ENCODE measurements around the gene LINC00237.

Gene LINC00237

DNA sequence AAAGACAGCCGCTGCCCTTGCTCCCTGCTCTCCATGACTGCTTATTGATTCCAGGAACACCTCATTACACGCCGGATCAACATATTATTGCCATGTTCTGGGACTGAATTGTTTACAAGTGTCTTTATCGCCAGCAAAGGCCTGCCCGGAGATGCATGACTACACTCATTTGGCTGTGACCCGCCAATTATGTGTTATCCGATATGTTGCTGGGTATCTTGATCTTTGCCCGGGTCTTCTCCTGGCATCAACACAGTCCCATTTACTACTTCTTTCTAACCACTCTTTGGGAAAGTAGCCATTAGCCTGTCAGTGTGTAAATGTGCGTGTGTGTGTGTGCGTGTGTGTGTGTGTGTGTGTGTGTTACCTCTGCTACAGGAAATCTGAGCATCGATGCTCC, 15.4 kb downstream of the LINC00237 start:
- H3K4me3 ChIP-seq (ENCODE audit: low read depth, low read length), result no peak overlapping the region
- no peak overlapping the region for H3K27ac ChIP-seq
- no peaks in the 10 kb centered on the region for H3K9me3 ChIP-seq (ENCODE audit: severe bottlenecking)
- TF ChIP-seq, protein P1, sequence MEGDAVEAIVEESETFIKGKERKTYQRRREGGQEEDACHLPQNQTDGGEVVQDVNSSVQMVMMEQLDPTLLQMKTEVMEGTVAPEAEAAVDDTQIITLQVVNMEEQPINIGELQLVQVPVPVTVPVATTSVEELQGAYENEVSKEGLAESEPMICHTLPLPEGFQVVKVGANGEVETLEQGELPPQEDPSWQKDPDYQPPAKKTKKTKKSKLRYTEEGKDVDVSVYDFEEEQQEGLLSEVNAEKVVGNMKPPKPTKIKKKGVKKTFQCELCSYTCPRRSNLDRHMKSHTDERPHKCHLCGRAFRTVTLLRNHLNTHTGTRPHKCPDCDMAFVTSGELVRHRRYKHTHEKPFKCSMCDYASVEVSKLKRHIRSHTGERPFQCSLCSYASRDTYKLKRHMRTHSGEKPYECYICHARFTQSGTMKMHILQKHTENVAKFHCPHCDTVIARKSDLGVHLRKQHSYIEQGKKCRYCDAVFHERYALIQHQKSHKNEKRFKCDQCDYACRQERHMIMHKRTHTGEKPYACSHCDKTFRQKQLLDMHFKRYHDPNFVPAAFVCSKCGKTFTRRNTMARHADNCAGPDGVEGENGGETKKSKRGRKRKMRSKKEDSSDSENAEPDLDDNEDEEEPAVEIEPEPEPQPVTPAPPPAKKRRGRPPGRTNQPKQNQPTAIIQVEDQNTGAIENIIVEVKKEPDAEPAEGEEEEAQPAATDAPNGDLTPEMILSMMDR (IDR thresholded peaks at IDR 0.05; ENCODE audit: low read depth, low read length), result no peak
- H3K36me3 ChIP-seq, result no peaks in the 10 kb centered on the region
- peaks cover 74% of the 10 kb centered on the region for H3K27me3 ChIP-seq (ENCODE audit: insufficient read depth, low read depth, severe bottlenecking)
- no peak for DNase-seq

DNA sequence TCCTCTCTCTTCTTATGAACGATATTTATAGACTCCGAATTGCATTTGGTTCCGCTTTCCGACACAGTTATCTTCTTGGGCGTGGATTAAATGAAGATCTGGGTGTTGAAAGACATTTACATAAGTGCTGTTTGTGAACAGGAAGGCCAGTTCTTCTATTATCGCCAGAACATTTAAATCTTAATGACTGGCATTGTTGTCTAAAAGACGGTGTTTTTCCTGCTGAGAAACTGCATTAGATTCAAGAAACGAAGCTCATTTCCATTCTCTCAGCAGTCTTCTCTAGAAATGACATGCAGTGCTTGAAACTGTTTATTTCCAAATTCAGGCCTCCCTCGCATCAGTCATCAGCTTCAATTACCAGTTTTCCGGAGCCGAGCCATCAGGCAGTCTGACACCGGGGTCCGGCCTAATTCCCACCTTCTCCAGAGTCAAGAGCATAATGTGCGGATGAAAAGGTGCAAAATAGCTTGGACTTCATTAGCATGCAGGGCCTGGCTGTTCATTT, 16.0 kb downstream of the LINC00237 start:
- TF ChIP-seq, protein P1 (IDR thresholded peaks at IDR 0.05; ENCODE audit: low read depth, low read length), result no peak
- no peak for DNase-seq
- no peak overlapping the region for H3K4me3 ChIP-seq (ENCODE audit: low read depth, low read length)
- H3K27ac ChIP-seq, result no peak overlapping the region
- no peaks in the 10 kb centered on the region for H3K9me3 ChIP-seq (ENCODE audit: severe bottlenecking)
- peaks cover 68% of the 10 kb centered on the region for H3K27me3 ChIP-seq (ENCODE audit: insufficient read depth, low read depth, severe bottlenecking)
- H3K36me3 ChIP-seq, result no peaks in the 10 kb centered on the region

DNA sequence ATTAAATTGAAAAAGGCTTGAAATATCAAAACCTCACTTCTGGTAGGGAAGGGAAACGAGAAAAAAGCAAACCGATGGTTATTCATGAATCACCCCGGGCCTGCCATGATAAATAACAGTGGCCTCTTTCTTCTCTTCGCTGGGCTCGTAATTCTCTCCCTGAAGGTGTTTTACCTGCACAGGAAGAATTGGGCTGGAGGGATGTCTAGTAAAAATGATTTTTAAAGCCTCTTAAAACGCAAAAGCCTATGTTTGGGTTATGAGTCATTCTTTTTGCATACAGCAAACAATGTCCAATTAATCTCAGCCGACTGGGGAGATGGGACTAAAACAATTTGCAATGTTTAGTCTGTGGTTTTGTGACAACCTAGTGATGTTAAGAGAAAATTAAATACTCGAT, 16.8 kb downstream of the LINC00237 start:
- Histone ChIP-seq H3K27me3 (ENCODE audit: insufficient read depth, low read depth, severe bottlenecking) (peaks cover 68% of the 10 kb centered on the region), H3K4me3 (ENCODE audit: low read depth, low read length) (no peak overlapping the region), H3K27ac (no peak overlapping the region), H3K9me3 (ENCODE audit: severe bottlenecking) (no peaks in the 10 kb centered on the region), H3K36me3 (no peaks in the 10 kb centered on the region)
- TF ChIP-seq, protein P1 (IDR thresholded peaks at IDR 0.05; ENCODE audit: low read depth, low read length), result no peak
- DNase-seq, result no peak

DNA sequence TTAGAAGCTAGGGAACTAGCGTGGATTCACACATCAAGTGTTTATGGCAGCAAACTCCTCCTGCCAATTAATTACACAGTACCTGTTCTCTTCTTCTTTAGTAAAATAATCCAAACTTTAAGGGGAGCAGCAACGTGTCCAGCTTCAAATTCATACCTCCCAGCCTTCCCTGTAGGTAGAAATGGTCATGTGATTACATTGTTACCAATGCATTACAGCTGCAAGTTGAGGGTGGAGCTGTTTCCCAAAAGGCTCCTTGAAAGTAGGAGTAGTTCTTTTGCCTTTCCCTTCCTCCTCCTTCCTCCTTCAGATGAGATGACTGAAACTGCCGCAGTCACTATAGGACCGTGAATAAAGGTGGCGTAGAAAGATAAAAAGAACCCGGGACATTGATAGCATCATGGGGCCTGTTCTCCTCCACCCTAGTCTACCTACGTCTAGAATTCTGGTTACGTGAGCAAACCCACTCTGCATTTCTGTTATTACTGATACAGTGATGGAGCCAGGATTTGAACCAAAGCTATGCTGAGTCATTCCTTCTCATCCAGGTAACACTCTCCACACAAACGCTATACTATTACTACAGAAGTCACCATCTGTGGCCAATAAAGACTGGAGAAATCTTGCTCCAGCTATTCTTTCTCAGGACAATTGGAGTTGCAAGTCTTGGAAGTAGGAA, 18.2 kb downstream of the LINC00237 start:
- no peak for DNase-seq
- TF ChIP-seq, protein P1 (IDR thresholded peaks at IDR 0.05; ENCODE audit: low read depth, low read length), result no peak
- Histone ChIP-seq H3K27ac (no peak overlapping the region), H3K9me3 (ENCODE audit: severe bottlenecking) (no peaks in the 10 kb centered on the region), H3K27me3 (ENCODE audit: insufficient read depth, low read depth, severe bottlenecking) (peaks cover 66% of the 10 kb centered on the region), H3K4me3 (ENCODE audit: low read depth, low read length) (no peak overlapping the region), H3K36me3 (no peaks in the 10 kb centered on the region)

DNA sequence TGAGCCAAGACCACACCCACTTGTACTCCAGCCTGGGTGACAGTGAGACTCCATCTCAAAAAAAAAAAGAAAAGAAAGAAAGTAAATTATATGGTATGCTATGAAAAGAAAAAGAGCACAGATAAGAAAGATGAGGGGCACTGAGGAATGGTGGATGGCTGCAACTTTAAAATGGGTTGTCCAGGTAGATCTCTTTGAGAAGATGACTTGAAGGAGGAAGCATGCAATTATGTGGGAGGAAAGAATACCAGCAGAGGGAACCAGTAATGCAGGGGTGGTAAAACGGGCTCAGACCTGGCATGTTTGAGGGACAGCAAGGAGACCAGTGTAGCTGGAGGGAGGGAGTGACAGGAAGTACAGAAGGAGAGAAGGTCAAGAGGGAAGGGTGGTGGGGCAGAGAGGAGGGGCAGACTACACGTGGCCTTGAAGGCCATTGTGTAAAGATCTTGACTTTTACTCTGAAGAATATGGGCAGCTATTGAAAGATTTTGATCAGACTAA, 22.3 kb downstream of the LINC00237 start:
- TF ChIP-seq, protein P1 (IDR thresholded peaks at IDR 0.05; ENCODE audit: low read depth, low read length), result no peak
- Histone ChIP-seq H3K4me3 (ENCODE audit: low read depth, low read length) (no peak overlapping the region), H3K36me3 (no peaks in the 10 kb centered on the region), H3K27ac (no peak overlapping the region), H3K27me3 (ENCODE audit: insufficient read depth, low read depth, severe bottlenecking) (peaks cover 50% of the 10 kb centered on the region), H3K9me3 (ENCODE audit: severe bottlenecking) (no peaks in the 10 kb centered on the region)
- no peak for DNase-seq
